Thyroid gland (tissue), 4 donors: ENCODE data around the gene ADGRB3.

Experiments
- CTCF ChIP-seq, 6 experiments: fragments of 200-600 bp in 3 of 6; fragments of 450-650 bp in 3 of 6; sonication (generic) in 3 of 6; IDR thresholded peaks; one replicate each; pipeline ENCODE4 v1.5.1; 2016 to 2019; ENCODE audit warnings: antibody characterized with exemption in 6 of 6, mild to moderate bottlenecking in 2 of 6, inconsistent platforms in 1 of 6, moderate library complexity in 1 of 6
- POLR2A ChIP-seq, 2 donors: fragments of 450-650 bp; IDR thresholded peaks; one replicate each; pipeline ENCODE4 v1.6.1; 2017; ENCODE audit warnings: antibody characterized with exemption in 2 of 2, mild to moderate bottlenecking in 2 of 2, moderate library complexity in 1 of 2

- no peak for TF ChIP-seq CTCF (IDR thresholded peaks at IDR 0.05)
- TF ChIP-seq POLR2A (IDR thresholded peaks at IDR 0.05) = no peak
Measured at GRCh38 chr6:68597642-68598041, 37.4 kb upstream of the ADGRB3 start.
